MM.1S (cell line): ENCODE data around the gene GSAP.
A peak's percentile ranks its signal among the peaks of the same experiment; 100 is the strongest.

Source experiments
- DNase-seq: peaks from one replicate; pipeline ENCODE4 v3.0.0-alpha.2; 2015
- H2AFZ ChIP-seq: fragments of 300-600 bp; sonication (generic); 2 replicates; pipeline ENCODE4 v1.6.0; 2016; ENCODE audit warnings: antibody characterized with exemption, low read length
- H3F3A ChIP-seq: fragments of 300-600 bp; sonication (generic); 2 replicates; pipeline ENCODE4 v1.6.1; 2016; ENCODE audit warnings: mild to moderate bottlenecking, antibody characterized with exemption, low read length, moderate library complexity, mixed read lengths; ENCODE audit not compliant: insufficient read depth
- H3K27ac ChIP-seq: fragments of 300-600 bp; sonication (generic); 2 replicates; pipeline ENCODE4 v1.5.1; 2016; ENCODE audit warnings: mild to moderate bottlenecking, low read length
- H3K27me3 ChIP-seq: fragments of 300-600 bp; sonication (generic); replicated peaks from 2 replicates; pipeline ENCODE4 v1.6.0; 2016; ENCODE audit warnings: low read length; ENCODE audit not compliant: insufficient read depth
- H3K36me3 ChIP-seq: fragments of 300-600 bp; sonication (generic); replicated peaks from 2 replicates; pipeline ENCODE4 v1.6.1; 2016; ENCODE audit warnings: mild to moderate bottlenecking, low read length, mixed read lengths; ENCODE audit not compliant: insufficient read depth
- H3K4me1 ChIP-seq: fragments of 300-600 bp; sonication (generic); 2 replicates; pipeline ENCODE4 v1.6.1; 2016; ENCODE audit warnings: low read length, mixed read lengths
- H3K4me2 ChIP-seq: fragments of 300-600 bp; sonication (generic); 2 replicates; pipeline ENCODE4 v1.6.0; 2016; ENCODE audit warnings: low read depth, low read length
- H3K4me3 ChIP-seq: fragments of 300-600 bp; sonication (generic); 2 replicates; pipeline ENCODE4 v1.5.1; 2016; ENCODE audit warnings: low read length, mixed read lengths
- H3K79me2 ChIP-seq: fragments of 300-600 bp; sonication (generic); 2 replicates; pipeline ENCODE4 v1.6.1; 2016; ENCODE audit warnings: mixed run types, low read length, mixed read lengths
- H3K9ac ChIP-seq: fragments of 300-600 bp; sonication (generic); 2 replicates; pipeline ENCODE4 v1.6.1; 2016; ENCODE audit warnings: low read length, mixed read lengths
- H3K9me2 ChIP-seq: fragments of 300-600 bp; sonication (generic); replicated peaks from 2 replicates; pipeline ENCODE4 v1.6.1; 2016; ENCODE audit warnings: mild to moderate bottlenecking, low read length, mixed read lengths; ENCODE audit not compliant: insufficient read depth
- H3K9me3 ChIP-seq: fragments of 300-600 bp; sonication (generic); replicated peaks from 2 replicates; pipeline ENCODE4 v1.6.1; 2016; ENCODE audit warnings: mild to moderate bottlenecking, low read length, mixed read lengths; ENCODE audit not compliant: insufficient read depth
- H4K20me1 ChIP-seq: fragments of 300-600 bp; sonication (generic); 2 replicates; pipeline ENCODE4 v1.6.1; 2016; ENCODE audit warnings: mild to moderate bottlenecking, low read length, moderate library complexity, mixed read lengths; ENCODE audit not compliant: insufficient read depth
- CTCF ChIP-seq: fragments of 300-600 bp; sonication (generic); IDR thresholded peaks from 2 replicates; pipeline ENCODE4 v1.5.1; 2016; ENCODE audit warnings: antibody characterized with exemption, low read length, mixed read lengths
- EZH2 ChIP-seq: fragments of 300-600 bp; sonication (generic); optimal IDR thresholded peaks from 2 replicates; pipeline ENCODE3; 2017; ENCODE audit warnings: low read depth, mild to moderate bottlenecking, antibody characterized with exemption, low read length, mixed read lengths
- EZH2phosphoT487 ChIP-seq: fragments of 300-600 bp; sonication (generic); IDR thresholded peaks from 2 replicates; pipeline ENCODE4 v1.6.1; 2018; ENCODE audit warnings: antibody characterized with exemption, low read length

The GSAP gene

GRCh38 chr7:77378584-77378983 lies 37.6 kb downstream of the GSAP start:
- Histone ChIP-seq H2AFZ (no peak overlapping the region), H3K27me3 (no peaks in the 10 kb centered on the region), H3K4me1 (no peaks in the 10 kb centered on the region), H4K20me1 (no peaks in the 10 kb centered on the region), H3K9me2 (no peaks in the 10 kb centered on the region), H3K27ac (no peak overlapping the region), H3K9me3 (no peaks in the 10 kb centered on the region), H3K4me3 (no peak overlapping the region), H3K9ac (no peak overlapping the region), H3K4me2 (no peak overlapping the region), H3K79me2 (no peaks in the 10 kb centered on the region), H3K36me3 (no peaks in the 10 kb centered on the region), H3F3A (no peaks in the 10 kb centered on the region)
- DNase-seq, result no peak
- no peak for TF ChIP-seq EZH2
- TF ChIP-seq EZH2phosphoT487, result no peak
- TF ChIP-seq CTCF, result no peak

- H3K4me3 ChIP-seq, result no peak overlapping the region
- no peak overlapping the region for H3K4me2 ChIP-seq
- no peaks in the 10 kb centered on the region for H3K4me1 ChIP-seq
- DNase-seq, result no peak
- no peak overlapping the region for H3K9ac ChIP-seq
- H3K27me3 ChIP-seq, result no peaks in the 10 kb centered on the region
- H3K79me2 ChIP-seq, result no peaks in the 10 kb centered on the region
- H4K20me1 ChIP-seq, result no peaks in the 10 kb centered on the region
- TF ChIP-seq CTCF (no peak), EZH2phosphoT487 (no peak), EZH2 (no peak)
- H3F3A ChIP-seq, result no peaks in the 10 kb centered on the region
- H3K9me2 ChIP-seq, result no peaks in the 10 kb centered on the region
- H3K9me3 ChIP-seq, result no peaks in the 10 kb centered on the region
- H3K27ac ChIP-seq, result no peak overlapping the region
- H3K36me3 ChIP-seq, result no peaks in the 10 kb centered on the region
- no peak overlapping the region for H2AFZ ChIP-seq
Measured at GRCh38 chr7:77370606-77371005, 45.5 kb downstream of the GSAP start.

- no peaks in the 10 kb centered on the region for H3K79me2 ChIP-seq
- no peaks in the 10 kb centered on the region for H3K27me3 ChIP-seq
- no peaks in the 10 kb centered on the region for H3K9me3 ChIP-seq
- H2AFZ ChIP-seq, result no peak overlapping the region
- no peak overlapping the region for H3K4me2 ChIP-seq
- H3K27ac ChIP-seq, result no peak overlapping the region
- H3F3A ChIP-seq, result no peaks in the 10 kb centered on the region
- TF ChIP-seq EZH2phosphoT487 (no peak), CTCF (peak; percentile 7; the same call in 1 of the 2 replicates)
- H4K20me1 ChIP-seq, result no peaks in the 10 kb centered on the region
- no peak overlapping the region for H3K9ac ChIP-seq
- no peaks in the 10 kb centered on the region for H3K36me3 ChIP-seq
- no peak overlapping the region for H3K4me3 ChIP-seq
- H3K9me2 ChIP-seq, result no peaks in the 10 kb centered on the region
- H3K4me1 ChIP-seq, result no peaks in the 10 kb centered on the region
- no peak for DNase-seq
Measured at GRCh38 chr7:77368974-77369373, 47.2 kb downstream of the GSAP start.

- TF ChIP-seq CTCF (no peak), EZH2 (no peak), EZH2phosphoT487 (no peak)
Measured at GRCh38 chr7:77367976-77368375, 48.2 kb downstream of the GSAP start.

More at GRCh38 chr7:77367976-77368375, 48.2 kb downstream of the GSAP start:
- DNase-seq, result no peak
- Histone ChIP-seq H3K9me2 (no peaks in the 10 kb centered on the region), H3K9ac (no peak overlapping the region), H2AFZ (no peak overlapping the region), H3K4me2 (no peak overlapping the region), H3K27me3 (no peaks in the 10 kb centered on the region), H3K9me3 (no peaks in the 10 kb centered on the region), H3K27ac (no peak overlapping the region), H3K4me3 (no peak overlapping the region), H3F3A (no peaks in the 10 kb centered on the region), H3K36me3 (no peaks in the 10 kb centered on the region), H3K79me2 (no peaks in the 10 kb centered on the region), H3K4me1 (no peaks in the 10 kb centered on the region), H4K20me1 (no peaks in the 10 kb centered on the region)
